GM13976 (cell line): ENCODE measurements around the gene NLRP5.

Experiments
- DNase-seq: peaks from one replicate; pipeline ENCODE4 v3.0.0; 2012; ENCODE audit warnings: low spot score
- in situ Hi-C: fragments of 300-500 bp; cut with MboI; formaldehyde crosslinking; loops from one replicate; pipeline ENCODE4 v1.12.0; 2022; ENCODE audit warnings: low sequenced_read_pairs, mixed read lengths, inconsistent platforms; ENCODE audit not compliant: unreplicated experiment
- TF ChIP-seq, protein P1 (sequence below): IDR thresholded peaks from 2 replicates; pipeline ENCODE4 v1.5.1; 2012; ENCODE audit warnings: borderline replicate concordance, mild to moderate bottlenecking; ENCODE audit not compliant: insufficient read depth; ENCODE audit errors: extremely low read depth, missing control alignments, control extremely low read depth

NLRP5 gene

DNA sequence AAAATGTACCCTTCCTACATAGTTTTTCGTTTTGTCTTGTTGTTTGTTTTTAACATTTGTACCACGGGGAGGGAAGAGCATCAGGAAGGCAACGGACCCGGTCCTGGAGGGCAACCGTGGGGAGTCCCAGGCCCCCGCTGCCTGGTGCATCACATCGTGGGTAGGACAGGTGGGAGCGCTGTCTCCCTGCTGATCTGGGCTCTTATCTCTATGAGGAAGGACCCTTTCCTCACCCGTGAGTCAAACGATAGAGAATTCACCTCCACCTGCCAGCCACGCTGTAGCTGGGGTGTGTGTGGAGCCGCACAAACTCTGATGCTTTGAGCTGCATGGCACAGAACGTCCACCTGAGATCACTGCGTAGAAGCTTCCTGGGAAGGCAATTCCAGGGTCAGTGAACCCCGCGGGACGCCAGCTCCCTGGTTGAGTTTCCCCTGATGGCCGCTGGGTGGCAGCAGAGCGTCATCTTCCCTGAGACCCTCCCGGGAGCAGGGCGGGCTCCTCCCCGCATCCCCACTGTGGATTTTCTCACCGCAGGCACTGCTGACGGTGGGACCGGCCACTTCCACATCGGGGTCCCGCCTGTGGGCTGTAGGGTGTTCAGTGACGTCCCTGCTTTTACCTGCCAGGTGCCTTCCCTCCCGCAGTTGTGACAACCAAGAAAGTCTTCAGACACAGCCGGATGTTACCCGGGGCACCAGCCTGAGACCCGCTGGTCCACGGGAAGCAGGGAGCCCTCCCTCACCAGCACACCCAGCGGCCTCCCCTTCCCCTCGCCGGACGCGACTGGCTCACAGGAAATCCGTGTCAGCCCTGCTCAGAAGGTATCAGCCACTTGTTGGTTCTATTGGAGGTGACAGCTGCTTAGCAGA, 79.8 kb downstream of the NLRP5 start:
- TF ChIP-seq, protein P1, sequence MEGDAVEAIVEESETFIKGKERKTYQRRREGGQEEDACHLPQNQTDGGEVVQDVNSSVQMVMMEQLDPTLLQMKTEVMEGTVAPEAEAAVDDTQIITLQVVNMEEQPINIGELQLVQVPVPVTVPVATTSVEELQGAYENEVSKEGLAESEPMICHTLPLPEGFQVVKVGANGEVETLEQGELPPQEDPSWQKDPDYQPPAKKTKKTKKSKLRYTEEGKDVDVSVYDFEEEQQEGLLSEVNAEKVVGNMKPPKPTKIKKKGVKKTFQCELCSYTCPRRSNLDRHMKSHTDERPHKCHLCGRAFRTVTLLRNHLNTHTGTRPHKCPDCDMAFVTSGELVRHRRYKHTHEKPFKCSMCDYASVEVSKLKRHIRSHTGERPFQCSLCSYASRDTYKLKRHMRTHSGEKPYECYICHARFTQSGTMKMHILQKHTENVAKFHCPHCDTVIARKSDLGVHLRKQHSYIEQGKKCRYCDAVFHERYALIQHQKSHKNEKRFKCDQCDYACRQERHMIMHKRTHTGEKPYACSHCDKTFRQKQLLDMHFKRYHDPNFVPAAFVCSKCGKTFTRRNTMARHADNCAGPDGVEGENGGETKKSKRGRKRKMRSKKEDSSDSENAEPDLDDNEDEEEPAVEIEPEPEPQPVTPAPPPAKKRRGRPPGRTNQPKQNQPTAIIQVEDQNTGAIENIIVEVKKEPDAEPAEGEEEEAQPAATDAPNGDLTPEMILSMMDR, result peak; percentile 91
- in situ Hi-C loops, result loop anchor here (10.0 kb wide), 1 partner anchor 278 kb away; no protein-coding TSS in a partner anchor
- DNase-seq, result peak; percentile 87

DNA sequence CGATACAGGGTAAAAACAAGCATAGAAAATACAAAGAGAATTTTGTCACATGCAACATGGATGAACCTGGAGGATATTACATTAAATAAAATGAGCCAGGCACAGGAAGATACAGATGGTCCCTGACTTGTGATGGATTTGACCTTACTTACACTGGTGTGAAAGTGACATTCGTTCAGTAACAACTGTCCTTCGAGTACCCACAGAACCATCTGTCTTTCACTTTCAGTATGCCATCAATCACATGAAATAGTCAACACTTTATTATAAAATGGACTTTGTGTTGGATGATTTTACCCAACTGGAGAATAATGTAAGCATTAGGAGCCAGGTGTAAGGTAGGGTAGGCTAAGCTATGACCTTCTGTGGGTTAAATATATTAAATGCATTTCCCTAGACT, 83.1 kb downstream of the NLRP5 start:
- DNase-seq, result no peak
- in situ Hi-C loops, result loop anchor here (10.0 kb wide), 3 partner anchors 105 to 275 kb away; partner anchors contain the start of gene GALP
- TF ChIP-seq, protein P1, result no peak

DNA sequence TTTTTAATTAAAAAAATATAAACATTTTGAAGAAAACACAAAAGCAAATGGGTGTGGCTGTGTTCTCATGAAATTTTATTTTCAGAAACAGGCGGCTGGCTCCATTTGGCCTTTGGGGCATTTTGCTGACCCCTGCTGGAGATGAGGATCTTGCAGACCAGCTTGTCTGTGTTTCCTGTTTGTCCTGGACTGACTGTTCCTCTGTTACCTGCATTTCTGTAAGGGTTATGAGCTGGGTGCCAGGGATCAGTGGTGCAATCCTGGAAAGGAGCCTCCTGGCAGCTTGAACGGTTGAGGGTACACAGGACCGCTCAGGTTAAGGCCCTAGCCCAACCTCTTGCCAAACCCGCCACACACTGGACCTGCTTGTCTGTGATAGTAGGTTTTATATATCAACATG, 84.6 kb downstream of the NLRP5 start:
- TF ChIP-seq, protein P1, result no peak
- in situ Hi-C loops, result loop anchor here (10.0 kb wide), 2 partner anchors 104 to 254 kb away; partner anchors contain the start of gene GALP
- no peak for DNase-seq

DNA sequence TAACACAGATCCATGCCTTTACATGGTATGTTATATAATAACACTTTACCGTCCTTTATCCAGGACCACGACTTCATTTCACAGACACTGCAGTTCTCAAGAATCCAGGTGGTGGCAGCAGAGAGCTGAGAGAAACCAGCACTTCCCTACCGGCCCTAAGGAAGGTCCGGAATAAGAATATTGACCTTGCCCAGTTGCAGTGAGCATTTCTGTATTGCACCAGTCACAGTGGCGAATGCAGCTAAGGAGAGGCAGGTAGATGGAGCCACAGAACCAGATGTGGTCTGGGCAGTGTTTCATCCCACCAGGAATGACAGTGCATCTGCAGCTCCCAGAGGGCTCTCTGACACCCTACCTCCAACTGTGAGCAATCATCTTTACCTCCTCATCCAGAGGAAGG, 89.9 kb downstream of the NLRP5 start:
- TF ChIP-seq, protein P1, result peak; percentile 37
- in situ Hi-C loops, result loop anchor here (10.0 kb wide), 2 partner anchors 98 to 248 kb away; partner anchors contain the start of gene GALP
- peak; percentile 50 for DNase-seq

DNA sequence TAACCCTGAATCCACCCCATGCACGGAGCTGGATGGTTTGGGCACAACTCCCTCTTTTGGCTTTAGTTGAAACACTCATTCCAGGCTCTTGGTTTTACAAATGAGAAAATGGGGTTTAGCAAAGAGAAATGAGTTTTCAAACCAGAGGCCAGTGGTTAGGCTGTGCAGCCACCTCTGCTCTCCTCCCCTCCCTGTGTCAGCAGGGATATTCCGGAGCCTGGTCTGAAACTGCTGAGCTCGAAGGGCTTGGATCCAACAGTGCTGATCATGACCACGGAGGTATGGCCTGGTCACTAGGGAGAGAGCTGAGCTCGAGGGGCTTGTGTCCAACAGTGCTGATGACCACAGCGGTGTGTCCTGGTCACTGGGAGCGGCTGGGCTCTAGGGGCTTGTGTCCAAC, 93.0 kb downstream of the NLRP5 start:
- in situ Hi-C loops, result loop anchor here (10.0 kb wide), 2 partner anchors 95 to 245 kb away; partner anchors contain the start of gene GALP
- no peak for DNase-seq
- TF ChIP-seq, protein P1, result no peak

DNA sequence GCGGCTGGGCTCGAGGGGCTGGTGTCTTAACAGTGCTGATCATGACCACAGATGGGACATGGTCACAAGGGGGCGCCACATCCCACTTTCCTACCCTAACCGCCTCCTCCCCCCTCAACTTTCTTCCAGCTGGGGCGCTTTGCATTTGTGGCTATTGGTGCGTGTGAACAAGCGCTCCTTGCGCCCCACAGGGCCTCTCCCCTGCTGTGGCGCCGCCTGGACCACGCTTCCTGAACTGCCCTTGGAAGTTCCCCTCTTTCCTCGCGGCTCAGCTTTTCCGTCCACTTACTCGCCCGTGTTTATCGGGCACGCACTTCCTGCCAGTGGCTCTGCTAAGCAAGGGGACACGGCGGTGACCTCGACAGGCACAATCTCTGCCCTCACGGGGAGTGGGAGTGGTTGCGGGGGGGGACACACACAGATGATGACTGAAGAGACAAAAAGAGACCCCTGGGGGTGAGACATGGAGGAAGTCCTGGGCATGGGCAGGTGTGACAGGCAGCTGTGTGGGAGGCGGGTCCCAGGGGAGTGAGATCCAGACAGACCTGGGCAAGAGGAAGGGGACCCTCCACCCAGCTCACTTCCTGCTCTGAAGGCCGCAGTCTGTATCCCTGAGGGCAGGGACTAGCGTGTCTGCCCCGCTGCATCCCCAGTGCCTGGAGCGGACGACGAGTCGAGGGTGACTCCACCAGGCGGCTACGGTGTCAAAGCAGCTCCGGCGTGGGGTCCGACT, 94.3 kb downstream of the NLRP5 start:
- TF ChIP-seq, protein P1, result peak; percentile 47
- DNase-seq, result peak; percentile 94
- in situ Hi-C loops, result no loop called here
